Large intestine (tissue), 3 donors: ENCODE results near the gene BAHCC1. TPM values are rescaled to one million over a fixed set of nuclear protein-coding genes. Genes with fewer than 3 reads are reported as not detected.

Experiments used
- DNase-seq, 2 donors: peaks; one replicate each; pipeline versions ENCODE4 v3.0.0 to v3.0.0-alpha.2; 2013
- H3K27ac ChIP-seq: one replicate; pipeline ENCODE4 v1.5.1; 2013; ENCODE audit warnings: low read length
- H3K27me3 ChIP-seq: 2 replicates; pipeline ENCODE4 v1.6.1; 2013; ENCODE audit warnings: low read length; ENCODE audit not compliant: control insufficient read depth, insufficient read depth
- H3K36me3 ChIP-seq: 2 replicates; pipeline ENCODE4 v1.6.1; 2013; ENCODE audit warnings: low read length; ENCODE audit not compliant: control insufficient read depth, insufficient read depth
- H3K4me1 ChIP-seq: one replicate; pipeline ENCODE4 v1.6.1; 2013; ENCODE audit warnings: low read length; ENCODE audit not compliant: control insufficient read depth, insufficient read depth
- H3K4me3 ChIP-seq: one replicate; pipeline ENCODE4 v1.5.1; 2013; ENCODE audit warnings: low read length
- H3K9me3 ChIP-seq: one replicate; pipeline ENCODE4 v1.6.1; 2013; ENCODE audit warnings: mild to moderate bottlenecking, low read depth, low read length, moderate library complexity; ENCODE audit not compliant: control insufficient read depth
- WGBS: methylation state at CpG from one replicate; pipeline ENCODE4 v1.1.5; 2013; ENCODE audit warnings: low lambda C conversion rate; ENCODE audit not compliant: insufficient coverage; 5-methylcytosine and 5-hydroxymethylcytosine counted together
- polyA plus RNA-seq: library from polyadenylated mRNA; unstranded; fragments of 120-200 nt; gene quantifications from one replicate; pipeline ENCODE4 v1.2.1, GENCODE V29; 2013

BAHCC1 gene
- polyA plus RNA-seq, 1 donor = 21.9 TPM

- Histone ChIP-seq H3K4me1 (peaks cover 52% of the 10 kb centered on the region), H3K4me3 (no peak overlapping the region), H3K36me3 (peaks cover 2% of the 10 kb centered on the region), H3K9me3 (no peaks in the 10 kb centered on the region), H3K27ac (peak overlapping the region; percentile 57), H3K27me3 (no peaks in the 10 kb centered on the region)
- no CpG with 5 or more reads among the region's 42 CpGs for WGBS
- DNase-seq = peak in 1 of 2 donors; percentile 55
Observed at GRCh38 chr17:81406117-81406953, 11.1 kb downstream of the BAHCC1 start.

DNA sequence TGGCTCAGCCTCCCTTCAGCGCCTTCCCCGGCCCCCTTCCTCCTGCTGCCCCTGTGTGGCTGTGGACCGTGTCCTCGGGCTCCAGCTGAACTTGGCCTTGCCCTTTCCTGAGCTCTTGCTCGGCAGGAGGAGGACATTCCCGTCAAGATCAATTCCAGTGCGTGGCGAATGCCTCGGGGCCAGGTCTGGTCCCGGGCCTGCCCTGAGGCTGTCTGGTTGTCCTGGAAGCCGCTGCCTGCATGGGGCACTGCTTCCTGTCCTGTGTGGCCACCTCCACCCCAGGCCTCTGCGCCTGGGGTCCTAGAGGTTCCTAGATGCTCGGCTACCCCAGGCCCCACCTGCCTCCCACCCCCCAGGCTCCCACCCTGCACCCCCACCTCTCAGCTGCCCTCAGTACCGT lies 12.8 kb downstream of the BAHCC1 start:
- Histone ChIP-seq H3K27me3 (no peaks in the 10 kb centered on the region), H3K9me3 (no peaks in the 10 kb centered on the region), H3K36me3 (no peaks in the 10 kb centered on the region), H3K27ac (no peak overlapping the region), H3K4me1 (peaks cover 44% of the 10 kb centered on the region), H3K4me3 (no peak overlapping the region)
- WGBS = no CpG with 5 or more reads among the region's 14 CpGs
- no peak for DNase-seq

DNA sequence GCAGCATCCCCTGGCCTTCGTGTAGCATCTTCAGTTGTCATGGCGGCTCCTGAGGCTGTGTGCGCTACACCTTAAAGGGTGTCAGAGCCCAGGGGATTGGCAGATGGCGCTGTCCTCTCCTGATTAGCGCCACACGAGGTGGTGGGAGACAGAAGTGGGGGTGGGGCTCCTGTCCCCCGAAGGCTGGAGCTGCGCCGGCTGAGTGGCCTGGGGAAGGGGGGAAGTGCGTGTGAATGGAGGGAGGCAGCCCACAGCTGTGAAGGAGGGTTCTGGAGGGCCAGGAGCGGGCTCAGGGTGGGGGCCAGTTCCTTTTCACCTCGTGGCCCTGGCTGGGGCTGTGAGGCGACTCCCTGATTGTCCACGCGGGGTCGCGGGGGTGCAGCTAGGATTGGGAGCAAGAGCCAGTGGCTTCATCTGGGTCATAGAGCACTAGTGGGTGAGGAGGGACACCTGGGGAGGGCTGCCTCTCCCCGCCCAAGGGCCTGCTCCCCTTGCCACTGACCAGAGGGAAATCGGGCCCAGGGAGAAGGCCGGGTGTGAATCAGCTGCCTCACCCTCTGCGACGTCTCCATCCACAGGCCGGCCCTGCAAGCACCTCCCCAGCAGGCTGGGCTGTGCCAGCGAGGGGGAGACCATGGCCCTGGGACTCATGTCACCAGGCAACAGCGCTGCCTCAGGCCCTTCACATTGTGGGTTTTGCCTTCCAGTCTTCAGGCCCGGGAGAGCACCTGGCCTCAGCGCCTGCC lies 14.1 kb downstream of the BAHCC1 start:
- no CpG with 5 or more reads among the region's 27 CpGs for WGBS
- H3K27ac ChIP-seq = no peak overlapping the region
- no peaks in the 10 kb centered on the region for H3K36me3 ChIP-seq
- no peaks in the 10 kb centered on the region for H3K27me3 ChIP-seq
- peaks cover 36% of the 10 kb centered on the region for H3K4me1 ChIP-seq
- DNase-seq = no peak
- H3K9me3 ChIP-seq = no peaks in the 10 kb centered on the region
- H3K4me3 ChIP-seq = no peak overlapping the region

- Histone ChIP-seq H3K4me1 (peaks cover 21% of the 10 kb centered on the region), H3K27ac (no peak overlapping the region), H3K27me3 (no peaks in the 10 kb centered on the region), H3K4me3 (no peak overlapping the region), H3K9me3 (no peaks in the 10 kb centered on the region), H3K36me3 (no peaks in the 10 kb centered on the region)
- no peak for DNase-seq
- WGBS = 90% methylated on average over 2 of the region's 16 CpGs
Observed at GRCh38 chr17:81410852-81411251, 15.6 kb downstream of the BAHCC1 start.

DNA sequence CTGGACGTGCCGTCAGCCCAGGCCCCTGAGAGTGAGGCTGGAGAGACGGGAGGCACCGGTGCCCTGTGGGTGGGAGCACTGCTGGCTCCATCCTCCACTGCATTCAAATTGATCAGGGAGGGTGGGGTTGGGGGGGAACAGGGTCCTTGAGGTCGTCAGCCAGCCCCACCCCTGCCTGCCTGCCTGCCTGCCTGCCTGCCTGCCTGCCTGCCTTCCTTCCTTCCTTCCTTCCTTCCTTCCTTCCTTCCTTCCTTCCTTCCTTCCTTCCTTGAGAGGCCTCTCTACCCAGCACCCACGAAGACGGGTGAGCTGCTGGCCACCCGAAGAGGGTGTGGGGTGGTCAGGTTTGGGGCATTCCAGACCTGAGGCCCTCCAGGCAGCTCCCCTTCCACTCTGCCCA lies 16.0 kb downstream of the BAHCC1 start:
- H3K4me3 ChIP-seq = no peak overlapping the region
- no peak overlapping the region for H3K27ac ChIP-seq
- H3K4me1 ChIP-seq = peaks cover 17% of the 10 kb centered on the region
- H3K9me3 ChIP-seq = no peaks in the 10 kb centered on the region
- no CpG with 5 or more reads among the region's 8 CpGs for WGBS
- H3K27me3 ChIP-seq = no peaks in the 10 kb centered on the region
- H3K36me3 ChIP-seq = no peaks in the 10 kb centered on the region
- no peak for DNase-seq

GRCh38 chr17:81412490-81413093 lies 17.3 kb downstream of the BAHCC1 start:
- H3K27ac ChIP-seq = no peak overlapping the region
- H3K4me1 ChIP-seq = peaks cover 9% of the 10 kb centered on the region
- peak in 1 of 2 donors; percentile 53 for DNase-seq
- no peaks in the 10 kb centered on the region for H3K9me3 ChIP-seq
- no CpG with 5 or more reads among the region's 29 CpGs for WGBS
- no peaks in the 10 kb centered on the region for H3K27me3 ChIP-seq
- H3K4me3 ChIP-seq = no peak overlapping the region
- H3K36me3 ChIP-seq = no peaks in the 10 kb centered on the region

DNA sequence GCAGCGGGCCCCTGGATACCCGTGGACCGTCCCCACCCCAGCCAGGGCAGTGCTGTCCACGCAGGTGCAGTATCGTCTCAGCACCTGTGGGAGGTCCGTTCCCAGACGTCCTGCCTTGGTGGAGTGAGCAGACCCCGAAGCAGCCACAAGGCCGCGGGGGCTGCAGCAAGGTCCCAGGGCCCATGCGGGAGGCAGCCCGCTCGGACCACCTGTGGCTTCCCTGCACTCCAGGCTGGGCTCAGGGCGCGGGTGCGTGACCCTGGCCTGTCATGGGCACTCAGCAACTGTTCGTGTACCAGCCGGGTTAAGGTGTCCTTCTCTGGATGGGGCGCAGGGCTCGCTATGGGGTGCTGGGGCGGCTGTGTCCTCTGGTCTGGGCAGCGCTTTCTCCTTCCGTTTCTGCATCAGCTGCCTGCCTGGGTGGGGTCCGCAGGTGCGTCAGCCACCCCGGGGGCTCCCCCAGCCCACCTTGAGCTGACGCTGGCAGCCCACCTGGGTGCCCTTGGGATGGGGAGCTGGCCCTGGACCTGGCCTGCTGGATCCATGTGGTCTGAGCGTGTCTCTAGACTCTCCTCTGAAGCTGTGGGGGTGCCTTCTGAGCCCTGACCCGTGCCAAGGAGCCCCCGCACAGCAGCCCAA lies 18.4 kb downstream of the BAHCC1 start:
- DNase-seq = no peak
- no peaks in the 10 kb centered on the region for H3K27me3 ChIP-seq
- WGBS = no CpG with 5 or more reads among the region's 30 CpGs
- H3K27ac ChIP-seq = no peak overlapping the region
- H3K36me3 ChIP-seq = no peaks in the 10 kb centered on the region
- no peaks in the 10 kb centered on the region for H3K9me3 ChIP-seq
- H3K4me1 ChIP-seq = peaks cover 11% of the 10 kb centered on the region
- no peak overlapping the region for H3K4me3 ChIP-seq

DNA sequence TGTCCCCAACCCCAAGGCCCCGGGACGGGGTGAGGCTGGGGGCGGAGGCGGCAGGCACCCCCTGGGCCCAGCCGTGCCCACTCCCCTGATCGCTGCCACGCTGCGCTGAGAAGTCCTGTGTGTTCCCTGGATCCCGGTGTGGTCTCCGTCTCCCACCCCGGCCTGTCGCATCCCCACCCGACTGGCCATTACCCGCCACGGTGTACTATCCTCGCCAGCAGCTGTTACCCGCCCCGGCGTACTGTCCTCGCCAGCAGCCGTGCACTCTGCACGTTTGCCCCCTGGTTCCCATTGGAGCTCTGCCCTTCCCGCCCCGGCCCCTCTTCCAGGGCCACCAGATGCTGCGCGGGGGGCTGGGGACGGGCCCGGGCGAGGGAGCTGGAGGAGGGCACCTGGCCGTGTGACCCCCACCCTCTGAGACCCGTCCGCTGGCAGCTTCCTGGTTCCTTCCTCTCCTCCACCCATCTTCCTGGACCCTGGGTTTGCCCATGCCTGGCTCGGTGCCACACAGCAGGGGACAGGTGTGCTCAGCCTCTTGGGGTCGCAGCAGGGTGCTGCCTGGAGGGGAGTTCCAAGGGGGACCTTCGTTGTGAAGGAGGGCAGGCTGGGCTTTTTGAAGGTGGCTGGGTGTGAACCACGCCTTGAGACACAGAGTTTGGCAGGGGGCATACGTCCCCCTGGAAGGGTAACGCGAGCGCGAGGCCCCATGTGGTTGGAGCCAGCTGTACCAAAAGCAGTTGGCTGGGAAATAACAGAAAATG lies 19.7 kb downstream of the BAHCC1 start:
- no peak for DNase-seq

GRCh38 chr17:81415681-81416080 lies 20.4 kb downstream of the BAHCC1 start:
- H3K27me3 ChIP-seq = no peaks in the 10 kb centered on the region
- H3K4me3 ChIP-seq = no peak overlapping the region
- WGBS = no CpG with 5 or more reads among the region's 15 CpGs
- no peaks in the 10 kb centered on the region for H3K36me3 ChIP-seq
- H3K4me1 ChIP-seq = peaks cover 32% of the 10 kb centered on the region
- H3K27ac ChIP-seq = no peak overlapping the region
- no peaks in the 10 kb centered on the region for H3K9me3 ChIP-seq
- no peak for DNase-seq

More for the DNA sequence above, 19.7 kb downstream of the BAHCC1 start:
- peaks cover 25% of the 10 kb centered on the region for H3K4me1 ChIP-seq
- H3K4me3 ChIP-seq = no peak overlapping the region
- no CpG with 5 or more reads among the region's 41 CpGs for WGBS
- H3K36me3 ChIP-seq = no peaks in the 10 kb centered on the region
- no peak overlapping the region for H3K27ac ChIP-seq
- H3K9me3 ChIP-seq = no peaks in the 10 kb centered on the region
- H3K27me3 ChIP-seq = no peaks in the 10 kb centered on the region
